ENCODE data around the gene MSGN1.
"Not testable (repeated sequence)": the region's sequence is repeated elsewhere in the genome, so short reads cannot be mapped to it uniquely, and the experiment has no call there.

Gene MSGN1

GRCh38 chr2:17805717-17806363, 10.4 kb upstream of the MSGN1 start:
- no peak for DNase-seq

- DNase-seq: no peak
These were observed 3.1 kb upstream of the MSGN1 start for GRCh38 chr2:17813010-17813741.

- no peak for DNase-seq
These were observed 2.4 kb upstream of the MSGN1 start for GRCh38 chr2:17813742-17814473.

- DNase-seq: no peak
These were observed 1.7 kb upstream of the MSGN1 start for GRCh38 chr2:17814601-17815000.

- no peak for DNase-seq
These were observed 634 bp upstream of the MSGN1 start for GRCh38 chr2:17815468-17816184.

- DNase-seq: no peak
These were observed 2.1 kb downstream of the MSGN1 start for GRCh38 chr2:17818235-17818815.

GRCh38 chr2:17821080-17821479, 4.8 kb downstream of the MSGN1 start:
- no peak for DNase-seq

- no peak for DNase-seq
These were observed 5.5 kb downstream of the MSGN1 start for GRCh38 chr2:17821535-17822444.

- no peak for DNase-seq
These were observed 6.3 kb downstream of the MSGN1 start for GRCh38 chr2:17822445-17823117.

GRCh38 chr2:17823646-17824045, 7.4 kb downstream of the MSGN1 start:
- not testable (repeated sequence) for DNase-seq

- no peak for DNase-seq
These were observed 11.1 kb downstream of the MSGN1 start for GRCh38 chr2:17827316-17827715.

- DNase-seq: no peak
These were observed 11.5 kb downstream of the MSGN1 start for GRCh38 chr2:17827785-17828184.

- no peak for DNase-seq
These were observed 14.1 kb downstream of the MSGN1 start for GRCh38 chr2:17830053-17831034.

- no peak for DNase-seq
These were observed 19.3 kb downstream of the MSGN1 start for GRCh38 chr2:17835516-17835915.

- no peak for DNase-seq
These were observed 23.7 kb downstream of the MSGN1 start for GRCh38 chr2:17839959-17840358.

- DNase-seq: no peak
These were observed 27.2 kb downstream of the MSGN1 start for GRCh38 chr2:17843457-17843856.

GRCh38 chr2:17845806-17846205, 29.5 kb downstream of the MSGN1 start:
- no peak for DNase-seq

GRCh38 chr2:17846676-17847075, 30.4 kb downstream of the MSGN1 start:
- DNase-seq: no peak

- no peak for DNase-seq
These were observed 31.0 kb downstream of the MSGN1 start for GRCh38 chr2:17847236-17847635.

- DNase-seq: no peak
These were observed 33.0 kb downstream of the MSGN1 start for GRCh38 chr2:17849275-17849674.
